Liver (tissue), 9 donors: Measurements from ENCODE around the gene ANKFN1. TPM values are rescaled to one million over a fixed set of nuclear protein-coding genes. Genes with fewer than 3 reads are reported as not detected.

Source experiments
- DNase-seq: peaks from one replicate; pipeline ENCODE4 v3.0.0-alpha.2; 2017; ENCODE audit warnings: low spot score
- H3K27ac ChIP-seq, 2 donors: one replicate each; pipeline ENCODE4 v1.7.0; 2013; ENCODE audit warnings: inconsistent platforms in 2 of 2, low read length in 2 of 2, control low read depth in 1 of 2, low read depth in 1 of 2, mild to moderate bottlenecking in 1 of 2
- H3K27me3 ChIP-seq, 4 donors: one replicate each; pipeline versions ENCODE4 v1.6.1 to v1.7.0; 2013; ENCODE audit warnings: low read length in 3 of 4, inconsistent platforms in 1 of 4, mild to moderate bottlenecking in 1 of 4, moderate library complexity in 1 of 4; ENCODE audit not compliant: control insufficient read depth in 4 of 4, insufficient read depth in 4 of 4
- H3K36me3 ChIP-seq, 4 donors: one replicate each; pipeline versions ENCODE4 v1.6.1 to v1.7.0; 2013; ENCODE audit warnings: low read length in 3 of 4, mild to moderate bottlenecking in 3 of 4, low read depth in 1 of 4, moderate library complexity in 1 of 4; ENCODE audit not compliant: control insufficient read depth in 4 of 4, insufficient read depth in 3 of 4
- H3K4me1 ChIP-seq, 4 donors: one replicate each; pipeline versions ENCODE4 v1.6.1 to v1.7.0; 2013; ENCODE audit warnings: low read length in 3 of 4, mild to moderate bottlenecking in 3 of 4, moderate library complexity in 1 of 4; ENCODE audit not compliant: control insufficient read depth in 4 of 4, insufficient read depth in 4 of 4
- H3K4me3 ChIP-seq, 3 donors: one replicate each; pipeline versions ENCODE4 v1.6.1 to v1.7.0; 2013; ENCODE audit warnings: low read length in 3 of 3, control low read depth in 1 of 3, low read depth in 1 of 3, mild to moderate bottlenecking in 1 of 3
- H3K9ac ChIP-seq, 2 donors: one replicate each; pipeline ENCODE4 v1.7.0; 2013; ENCODE audit warnings: low read length in 2 of 2, mild to moderate bottlenecking in 2 of 2, moderate library complexity in 2 of 2, control low read depth in 1 of 2, low read depth in 1 of 2
- H3K9me3 ChIP-seq, 4 donors: one replicate each; pipeline versions ENCODE4 v1.6.1 to v1.7.0; 2013; ENCODE audit warnings: low read length in 3 of 4; ENCODE audit not compliant: control insufficient read depth in 4 of 4
- EGR1 ChIP-seq, 2 donors: IDR thresholded peaks; 2 replicates each; pipeline ENCODE4 v1.6.1; 2016 to 2018; ENCODE audit warnings: antibody characterized with exemption in 2 of 2, low read depth in 2 of 2
- FOXA1 ChIP-seq: IDR thresholded peaks from 2 replicates; pipeline ENCODE4 v1.6.1; 2016; ENCODE audit warnings: antibody characterized with exemption
- FOXA2 ChIP-seq: IDR thresholded peaks from 2 replicates; pipeline ENCODE4 v1.6.1; 2016; ENCODE audit warnings: antibody characterized with exemption
- GABPA ChIP-seq, 2 donors: IDR thresholded peaks in 1 of 2; conservative IDR thresholded peaks in 1 of 2; 2 replicates each; pipeline ENCODE4 v1.6.1; 2016; ENCODE audit warnings: antibody characterized with exemption in 2 of 2, mild to moderate bottlenecking in 1 of 2, moderate library complexity in 1 of 2
- HNF4A ChIP-seq, 2 donors: conservative IDR thresholded peaks; 2 replicates each; pipeline ENCODE4 v1.6.1; 2016; ENCODE audit warnings: antibody characterized with exemption in 2 of 2, mild to moderate bottlenecking in 2 of 2
- JUND ChIP-seq, 2 donors: IDR thresholded peaks; 2 replicates each; pipeline ENCODE4 v1.6.1; 2016; ENCODE audit warnings: antibody characterized with exemption in 2 of 2
- NR2F2 ChIP-seq: IDR thresholded peaks from 2 replicates; pipeline ENCODE4 v1.6.1; 2016; ENCODE audit warnings: antibody characterized with exemption
- RAD21 ChIP-seq, 2 donors: IDR thresholded peaks; 2 replicates each; pipeline ENCODE4 v1.6.1; 2016; ENCODE audit warnings: antibody characterized with exemption in 2 of 2, mild to moderate bottlenecking in 2 of 2
- SP1 ChIP-seq: IDR thresholded peaks from 2 replicates; pipeline ENCODE4 v1.6.1; 2018; ENCODE audit warnings: antibody characterized with exemption, mild to moderate bottlenecking
- WGBS: extraction: QIAGEN DNeasy Blood & Tissue Kit; methylation state at CpG from one replicate; pipeline ENCODE4 v1.1.7; 2013; 5-methylcytosine and 5-hydroxymethylcytosine counted together
- polyA plus RNA-seq, 2 donors: library from polyadenylated mRNA; stranded (reverse) in 1 of 2; unstranded in 1 of 2; fragments of 200-250 nt in 1 of 2; fragments of >200 nt in 1 of 2; fragmentation: Nextera tagmentation in 1 of 2; extraction: Ambion mirVana in 1 of 2; gene quantifications; one replicate each; pipeline versions ENCODE4 v1.2.1 to v1.2.3, GENCODE V29; 2013 to 2015
- total RNA-seq, 2 donors: library from RNA; depleted of rRNA; stranded (reverse); fragments of >200 nt; gene quantifications; one replicate each; pipeline ENCODE4 v1.2.3, GENCODE V29; 2014
- TF ChIP-seq, protein P1 (sequence below): IDR thresholded peaks from 2 replicates; pipeline ENCODE4 v1.6.1; 2016; ENCODE audit warnings: antibody characterized with exemption
- TF ChIP-seq, protein P2 (sequence below): IDR thresholded peaks from 2 replicates; pipeline ENCODE4 v1.6.1; 2016; ENCODE audit warnings: antibody characterized with exemption
- TF ChIP-seq, protein P3 (sequence below): IDR thresholded peaks from 2 replicates; pipeline ENCODE4 v1.6.1; 2016; ENCODE audit warnings: antibody characterized with exemption, mild to moderate bottlenecking
- TF ChIP-seq, protein P4 (sequence below): IDR thresholded peaks from 2 replicates; pipeline ENCODE4 v1.6.1; 2016; ENCODE audit warnings: antibody characterized with exemption
- donor health status: healthy.
- donor health status: healthy.
- donor health status: healthy.
- donor health status: healthy.
- donor health status: healthy.

ANKFN1 gene
- total and polyA plus RNA-seq, 4 donors: not detected

DNA sequence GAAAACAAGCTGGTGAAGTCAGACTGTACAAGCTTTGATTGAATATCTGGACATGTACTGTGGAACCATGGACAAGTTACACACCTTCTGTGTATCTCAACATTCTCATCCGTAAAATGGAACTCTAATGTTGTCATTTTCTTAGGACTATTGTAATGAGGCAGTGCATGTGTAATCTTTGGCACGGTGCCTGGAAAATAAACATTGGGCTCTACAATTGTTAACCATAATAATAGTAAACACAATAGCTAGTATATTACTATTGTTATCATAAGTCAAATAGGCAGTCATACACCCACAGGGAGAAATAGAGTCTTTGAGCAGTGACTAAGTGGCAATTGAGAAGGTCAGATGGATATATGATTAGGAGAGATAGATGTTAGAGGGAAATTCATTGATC, 39.8 kb upstream of the ANKFN1 start:
- Histone ChIP-seq H3K36me3 (no peaks in the 10 kb centered on the region), H3K27ac (no peak overlapping the region), H3K4me1 (peaks cover 2 to 7% (median 5%) of the 10 kb centered on the region in 4 donors), H3K9me3 (no peaks in the 10 kb centered on the region), H3K27me3 (no peaks in the 10 kb centered on the region), H3K9ac (no peak overlapping the region), H3K4me3 (no peak overlapping the region)
- WGBS: 71% methylated on average over 2 of the region's 2 CpGs
- no peak for TF ChIP-seq HNF4A (conservative IDR thresholded peaks at IDR 0.05)
- no peak for TF ChIP-seq GABPA (IDR thresholded peaks at IDR 0.05 in 1 of 2, conservative IDR thresholded peaks at IDR 0.05 in 1 of 2)
- no peak for TF ChIP-seq FOXA1
- TF ChIP-seq, protein P1, sequence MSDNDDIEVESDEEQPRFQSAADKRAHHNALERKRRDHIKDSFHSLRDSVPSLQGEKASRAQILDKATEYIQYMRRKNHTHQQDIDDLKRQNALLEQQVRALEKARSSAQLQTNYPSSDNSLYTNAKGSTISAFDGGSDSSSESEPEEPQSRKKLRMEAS: no peak
- no peak for TF ChIP-seq FOXA2
- no peak for DNase-seq

DNA sequence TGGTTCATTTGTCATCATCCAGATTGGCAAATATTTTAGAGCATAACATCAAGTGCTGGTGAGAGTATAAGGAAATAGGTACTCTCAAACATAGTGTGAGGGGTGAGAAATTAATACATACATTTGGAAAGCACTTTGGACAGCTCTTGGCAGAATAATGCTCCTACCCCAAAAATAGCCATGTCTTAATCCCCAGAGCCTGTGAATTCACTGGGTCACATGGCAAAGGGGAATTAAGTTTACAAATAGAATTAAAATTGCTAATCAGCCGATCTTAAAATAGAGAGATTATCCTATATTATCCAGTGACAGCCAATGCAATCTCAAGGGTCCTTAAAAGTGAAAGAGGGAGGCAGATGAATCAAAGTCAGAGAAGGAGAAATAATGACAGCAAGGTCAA, 38.8 kb upstream of the ANKFN1 start:
- no peaks in the 10 kb centered on the region for H3K9me3 ChIP-seq
- no peak overlapping the region for H3K9ac ChIP-seq
- no peak for TF ChIP-seq SP1
- no peak for DNase-seq
- H3K36me3 ChIP-seq: no peaks in the 10 kb centered on the region
- no peaks in the 10 kb centered on the region for H3K27me3 ChIP-seq
- H3K27ac ChIP-seq: no peak overlapping the region
- no peak overlapping the region for H3K4me3 ChIP-seq
- WGBS: 87% methylated on average over 1 of the region's 1 CpG
- no peaks in the 10 kb centered on the region for H3K4me1 ChIP-seq

DNA sequence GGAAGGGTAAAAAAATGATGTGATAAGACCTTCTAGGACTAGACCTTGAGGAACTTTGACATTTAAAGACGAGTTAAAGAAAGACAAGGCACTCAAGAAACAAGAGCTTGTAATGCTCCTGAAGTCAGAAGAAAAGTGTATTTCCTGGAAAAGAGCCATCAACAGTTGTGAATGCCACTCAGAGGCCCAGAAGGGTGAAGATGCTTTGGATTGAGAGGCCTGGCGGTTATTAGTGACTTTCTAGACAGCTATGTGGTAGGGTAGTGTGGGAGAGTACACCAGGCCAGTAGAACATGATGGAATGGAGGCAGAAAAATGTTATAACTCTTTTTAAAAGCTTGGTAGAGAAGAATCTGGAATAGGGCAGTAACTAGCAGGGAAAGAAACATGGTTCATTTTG, 34.1 kb upstream of the ANKFN1 start:
- no peaks in the 10 kb centered on the region for H3K36me3 ChIP-seq
- no peak for DNase-seq
- TF ChIP-seq RAD21 (IDR thresholded peaks at IDR 0.05): no peak
- no peak for TF ChIP-seq SP1
- TF ChIP-seq EGR1 (IDR thresholded peaks at IDR 0.05; ENCODE audit: low read depth in 2 of 2): no peak
- no peak for TF ChIP-seq JUND (IDR thresholded peaks at IDR 0.05)
- TF ChIP-seq NR2F2: no peak
- H3K9me3 ChIP-seq: no peaks in the 10 kb centered on the region
- H3K4me1 ChIP-seq: no peaks in the 10 kb centered on the region
- H3K9ac ChIP-seq: no peak overlapping the region
- peaks cover 0 to 2% (median 0%) of the 10 kb centered on the region in 4 donors for H3K27me3 ChIP-seq
- 75% methylated on average over 2 of the region's 2 CpGs for WGBS
- no peak overlapping the region for H3K4me3 ChIP-seq
- no peak overlapping the region for H3K27ac ChIP-seq

DNA sequence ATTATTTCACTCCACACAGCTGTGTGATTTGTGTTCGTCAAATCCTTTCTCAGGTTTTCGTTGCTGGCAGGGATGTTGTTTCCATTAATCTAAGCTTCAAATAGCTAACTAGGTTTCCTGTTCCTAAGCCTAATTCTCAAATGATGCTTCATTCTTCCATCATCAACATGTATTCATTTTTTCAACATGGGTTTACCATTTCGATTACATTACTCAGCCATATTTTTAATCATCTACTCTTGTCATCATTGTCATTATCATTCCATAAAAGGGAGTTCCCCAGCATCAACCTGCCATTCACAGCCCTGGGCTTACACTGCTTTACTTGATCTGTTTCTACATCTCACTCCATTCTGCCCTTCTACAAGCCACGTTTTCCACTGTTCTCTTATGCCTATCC, 33.3 kb upstream of the ANKFN1 start:
- Histone ChIP-seq H3K36me3 (no peaks in the 10 kb centered on the region), H3K27ac (no peak overlapping the region), H3K27me3 (peaks cover 0 to 2% (median 0%) of the 10 kb centered on the region in 4 donors), H3K4me3 (no peak overlapping the region), H3K9ac (no peak overlapping the region), H3K9me3 (no peaks in the 10 kb centered on the region), H3K4me1 (no peaks in the 10 kb centered on the region)
- no peak for DNase-seq
- TF ChIP-seq, protein P1: no peak
- TF ChIP-seq EGR1 (IDR thresholded peaks at IDR 0.05; ENCODE audit: low read depth in 2 of 2): no peak
- TF ChIP-seq, protein P2, sequence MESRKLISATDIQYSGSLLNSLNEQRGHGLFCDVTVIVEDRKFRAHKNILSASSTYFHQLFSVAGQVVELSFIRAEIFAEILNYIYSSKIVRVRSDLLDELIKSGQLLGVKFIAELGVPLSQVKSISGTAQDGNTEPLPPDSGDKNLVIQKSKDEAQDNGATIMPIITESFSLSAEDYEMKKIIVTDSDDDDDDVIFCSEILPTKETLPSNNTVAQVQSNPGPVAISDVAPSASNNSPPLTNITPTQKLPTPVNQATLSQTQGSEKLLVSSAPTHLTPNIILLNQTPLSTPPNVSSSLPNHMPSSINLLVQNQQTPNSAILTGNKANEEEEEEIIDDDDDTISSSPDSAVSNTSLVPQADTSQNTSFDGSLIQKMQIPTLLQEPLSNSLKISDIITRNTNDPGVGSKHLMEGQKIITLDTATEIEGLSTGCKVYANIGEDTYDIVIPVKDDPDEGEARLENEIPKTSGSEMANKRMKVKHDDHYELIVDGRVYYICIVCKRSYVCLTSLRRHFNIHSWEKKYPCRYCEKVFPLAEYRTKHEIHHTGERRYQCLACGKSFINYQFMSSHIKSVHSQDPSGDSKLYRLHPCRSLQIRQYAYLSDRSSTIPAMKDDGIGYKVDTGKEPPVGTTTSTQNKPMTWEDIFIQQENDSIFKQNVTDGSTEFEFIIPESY: no peak
- TF ChIP-seq, protein P3, sequence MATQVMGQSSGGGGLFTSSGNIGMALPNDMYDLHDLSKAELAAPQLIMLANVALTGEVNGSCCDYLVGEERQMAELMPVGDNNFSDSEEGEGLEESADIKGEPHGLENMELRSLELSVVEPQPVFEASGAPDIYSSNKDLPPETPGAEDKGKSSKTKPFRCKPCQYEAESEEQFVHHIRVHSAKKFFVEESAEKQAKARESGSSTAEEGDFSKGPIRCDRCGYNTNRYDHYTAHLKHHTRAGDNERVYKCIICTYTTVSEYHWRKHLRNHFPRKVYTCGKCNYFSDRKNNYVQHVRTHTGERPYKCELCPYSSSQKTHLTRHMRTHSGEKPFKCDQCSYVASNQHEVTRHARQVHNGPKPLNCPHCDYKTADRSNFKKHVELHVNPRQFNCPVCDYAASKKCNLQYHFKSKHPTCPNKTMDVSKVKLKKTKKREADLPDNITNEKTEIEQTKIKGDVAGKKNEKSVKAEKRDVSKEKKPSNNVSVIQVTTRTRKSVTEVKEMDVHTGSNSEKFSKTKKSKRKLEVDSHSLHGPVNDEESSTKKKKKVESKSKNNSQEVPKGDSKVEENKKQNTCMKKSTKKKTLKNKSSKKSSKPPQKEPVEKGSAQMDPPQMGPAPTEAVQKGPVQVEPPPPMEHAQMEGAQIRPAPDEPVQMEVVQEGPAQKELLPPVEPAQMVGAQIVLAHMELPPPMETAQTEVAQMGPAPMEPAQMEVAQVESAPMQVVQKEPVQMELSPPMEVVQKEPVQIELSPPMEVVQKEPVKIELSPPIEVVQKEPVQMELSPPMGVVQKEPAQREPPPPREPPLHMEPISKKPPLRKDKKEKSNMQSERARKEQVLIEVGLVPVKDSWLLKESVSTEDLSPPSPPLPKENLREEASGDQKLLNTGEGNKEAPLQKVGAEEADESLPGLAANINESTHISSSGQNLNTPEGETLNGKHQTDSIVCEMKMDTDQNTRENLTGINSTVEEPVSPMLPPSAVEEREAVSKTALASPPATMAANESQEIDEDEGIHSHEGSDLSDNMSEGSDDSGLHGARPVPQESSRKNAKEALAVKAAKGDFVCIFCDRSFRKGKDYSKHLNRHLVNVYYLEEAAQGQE: no peak
- no peak for TF ChIP-seq NR2F2
- TF ChIP-seq, protein P4, sequence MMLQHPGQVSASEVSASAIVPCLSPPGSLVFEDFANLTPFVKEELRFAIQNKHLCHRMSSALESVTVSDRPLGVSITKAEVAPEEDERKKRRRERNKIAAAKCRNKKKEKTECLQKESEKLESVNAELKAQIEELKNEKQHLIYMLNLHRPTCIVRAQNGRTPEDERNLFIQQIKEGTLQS: no peak
- TF ChIP-seq HNF4A (conservative IDR thresholded peaks at IDR 0.05): no peak
- TF ChIP-seq FOXA1: no peak
- no peak for TF ChIP-seq GABPA (IDR thresholded peaks at IDR 0.05 in 1 of 2, conservative IDR thresholded peaks at IDR 0.05 in 1 of 2)
- 72% methylated on average over 4 of the region's 4 CpGs for WGBS
